Thyroid gland (tissue), 4 donors: Measurements from ENCODE around the gene GARNL3.

Source experiments
- POLR2A ChIP-seq, 2 donors: fragments of 450-650 bp; IDR thresholded peaks; one replicate each; pipeline ENCODE4 v1.6.1; 2017; ENCODE audit warnings: antibody characterized with exemption in 2 of 2, mild to moderate bottlenecking in 2 of 2, moderate library complexity in 1 of 2
- TF ChIP-seq, protein P1 (sequence below), 6 experiments: fragments of 200-600 bp in 3 of 6; fragments of 450-650 bp in 3 of 6; sonication (generic) in 3 of 6; IDR thresholded peaks; one replicate each; pipeline ENCODE4 v1.5.1; 2016 to 2019; ENCODE audit warnings: antibody characterized with exemption in 6 of 6, mild to moderate bottlenecking in 2 of 6, inconsistent platforms in 1 of 6, moderate library complexity in 1 of 6

DNA sequence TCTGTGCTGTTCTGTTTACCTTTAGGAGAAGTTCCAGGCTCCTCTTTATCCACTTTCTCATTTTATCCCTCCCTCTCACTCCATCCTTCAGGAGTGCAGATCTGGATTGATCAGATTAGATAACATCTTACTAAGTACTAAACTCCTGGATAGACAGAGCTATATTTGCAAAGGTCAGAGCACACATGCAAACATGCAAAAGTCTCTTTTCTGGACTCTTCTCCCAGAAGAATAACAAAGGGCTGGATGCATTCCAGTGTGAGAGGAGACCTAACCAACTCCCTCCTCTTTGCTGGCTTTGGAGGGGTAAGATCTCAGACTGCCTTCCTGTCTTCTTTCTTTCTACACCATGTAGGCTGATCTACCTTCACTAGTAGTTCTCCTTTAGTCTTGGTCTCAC lies 21.4 kb downstream of the GARNL3 start:
- no peak for TF ChIP-seq POLR2A (IDR thresholded peaks at IDR 0.05)
- TF ChIP-seq, protein P1, sequence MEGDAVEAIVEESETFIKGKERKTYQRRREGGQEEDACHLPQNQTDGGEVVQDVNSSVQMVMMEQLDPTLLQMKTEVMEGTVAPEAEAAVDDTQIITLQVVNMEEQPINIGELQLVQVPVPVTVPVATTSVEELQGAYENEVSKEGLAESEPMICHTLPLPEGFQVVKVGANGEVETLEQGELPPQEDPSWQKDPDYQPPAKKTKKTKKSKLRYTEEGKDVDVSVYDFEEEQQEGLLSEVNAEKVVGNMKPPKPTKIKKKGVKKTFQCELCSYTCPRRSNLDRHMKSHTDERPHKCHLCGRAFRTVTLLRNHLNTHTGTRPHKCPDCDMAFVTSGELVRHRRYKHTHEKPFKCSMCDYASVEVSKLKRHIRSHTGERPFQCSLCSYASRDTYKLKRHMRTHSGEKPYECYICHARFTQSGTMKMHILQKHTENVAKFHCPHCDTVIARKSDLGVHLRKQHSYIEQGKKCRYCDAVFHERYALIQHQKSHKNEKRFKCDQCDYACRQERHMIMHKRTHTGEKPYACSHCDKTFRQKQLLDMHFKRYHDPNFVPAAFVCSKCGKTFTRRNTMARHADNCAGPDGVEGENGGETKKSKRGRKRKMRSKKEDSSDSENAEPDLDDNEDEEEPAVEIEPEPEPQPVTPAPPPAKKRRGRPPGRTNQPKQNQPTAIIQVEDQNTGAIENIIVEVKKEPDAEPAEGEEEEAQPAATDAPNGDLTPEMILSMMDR (IDR thresholded peaks at IDR 0.05) = no peak
